ENCODE results near the gene MICAL3. TPM values are rescaled to one million over a fixed set of nuclear protein-coding genes. Genes with fewer than 3 reads are reported as not detected.

Gene MICAL3
- total and polyA plus RNA-seq, 3 donors from 2014 or later: 103 to 106 (median 104) TPM

GRCh38 chr22:18013947-18014346 is 10.4 kb downstream of the MICAL3 start:
- no peak for TF ChIP-seq POLR2A (IDR thresholded peaks at IDR 0.05)
- no peak for TF ChIP-seq CTCF (IDR thresholded peaks at IDR 0.05)
- H3K27me3 ChIP-seq: no peaks in the 10 kb centered on the region
- H3K4me3 ChIP-seq: no peak overlapping the region
- H3K9me3 ChIP-seq: no peaks in the 10 kb centered on the region
- 68 to 73% methylated on average over 5 of the region's 5 CpGs for WGBS, 2 donors
- intact Hi-C loops (cut with DNase I; ENCODE audit: low total_unique reads): no loop called here
- H3K36me3 ChIP-seq (ENCODE audit: low read depth, missing control alignments): no peaks in the 10 kb centered on the region
- no peak for DNase-seq
- no peak overlapping the region for H3K27ac ChIP-seq
- no peaks in the 10 kb centered on the region for H3K4me1 ChIP-seq

GRCh38 chr22:18013436-18013835 is 10.9 kb downstream of the MICAL3 start:
- Histone ChIP-seq H3K4me3 (no peak overlapping the region), H3K36me3 (ENCODE audit: low read depth, missing control alignments) (no peaks in the 10 kb centered on the region), H3K27ac (no peak overlapping the region), H3K27me3 (no peaks in the 10 kb centered on the region), H3K9me3 (no peaks in the 10 kb centered on the region), H3K4me1 (no peaks in the 10 kb centered on the region)
- TF ChIP-seq POLR2A (IDR thresholded peaks at IDR 0.05): no peak
- intact Hi-C loops (cut with DNase I; ENCODE audit: low total_unique reads): no loop called here
- WGBS, 2 donors: 94% methylated on average over 2 of the region's 2 CpGs
- DNase-seq: no peak

- no peaks in the 10 kb centered on the region for H3K36me3 ChIP-seq (ENCODE audit: low read depth, missing control alignments)
- no peak for DNase-seq
- no peak overlapping the region for H3K27ac ChIP-seq
- intact Hi-C loops (cut with DNase I; ENCODE audit: low total_unique reads): no loop called here
- no peak overlapping the region for H3K4me3 ChIP-seq
- TF ChIP-seq POLR2A (IDR thresholded peaks at IDR 0.05): no peak
- no peak for TF ChIP-seq CTCF (IDR thresholded peaks at IDR 0.05)
- no peaks in the 10 kb centered on the region for H3K4me1 ChIP-seq
- H3K27me3 ChIP-seq: no peaks in the 10 kb centered on the region
- WGBS, 2 donors: 80 to 96% methylated on average over 5 of the region's 5 CpGs
- H3K9me3 ChIP-seq: no peaks in the 10 kb centered on the region
Measured at GRCh38 chr22:18012531-18012930, 11.8 kb downstream of the MICAL3 start.

- Histone ChIP-seq H3K4me1 (peaks cover 7% of the 10 kb centered on the region), H3K27ac (no peak overlapping the region), H3K36me3 (ENCODE audit: low read depth, missing control alignments) (no peaks in the 10 kb centered on the region), H3K9me3 (no peaks in the 10 kb centered on the region), H3K4me3 (no peak overlapping the region), H3K27me3 (no peaks in the 10 kb centered on the region)
- intact Hi-C loops (cut with DNase I; ENCODE audit: low total_unique reads): no loop called here
- whole genome bisulfite sequencing, 2 donors: 81 to 84% methylated on average over 2 of the region's 2 CpGs
- no peak for DNase-seq
- TF ChIP-seq CTCF (IDR thresholded peaks at IDR 0.05) (no peak), POLR2A (IDR thresholded peaks at IDR 0.05) (no peak)
Measured at GRCh38 chr22:18010266-18010665, 14.1 kb downstream of the MICAL3 start.

- H3K4me1 ChIP-seq: peaks cover 7% of the 10 kb centered on the region
- no peaks in the 10 kb centered on the region for H3K27me3 ChIP-seq
- no peaks in the 10 kb centered on the region for H3K9me3 ChIP-seq
- H3K4me3 ChIP-seq: no peak overlapping the region
- no peak overlapping the region for H3K27ac ChIP-seq
- intact Hi-C loops (cut with DNase I; ENCODE audit: low total_unique reads): no loop called here
- TF ChIP-seq POLR2A (IDR thresholded peaks at IDR 0.05) (no peak), CTCF (IDR thresholded peaks at IDR 0.05) (no peak)
- 94 to 96% methylated on average over 4 of the region's 4 CpGs for WGBS, 2 donors
- H3K36me3 ChIP-seq (ENCODE audit: low read depth, missing control alignments): no peaks in the 10 kb centered on the region
- DNase-seq: no peak
Measured at GRCh38 chr22:18008136-18008535, 16.2 kb downstream of the MICAL3 start.

Data from testis (tissue), 3 donors.